ENCODE measurements around the gene ABHD4. TPM values are rescaled to one million over a fixed set of nuclear protein-coding genes. Genes with fewer than 3 reads are reported as not detected.

ABHD4 gene
- total RNA-seq, 2 donors from 2014 or later = 25.3 to 40.1 TPM

DNA sequence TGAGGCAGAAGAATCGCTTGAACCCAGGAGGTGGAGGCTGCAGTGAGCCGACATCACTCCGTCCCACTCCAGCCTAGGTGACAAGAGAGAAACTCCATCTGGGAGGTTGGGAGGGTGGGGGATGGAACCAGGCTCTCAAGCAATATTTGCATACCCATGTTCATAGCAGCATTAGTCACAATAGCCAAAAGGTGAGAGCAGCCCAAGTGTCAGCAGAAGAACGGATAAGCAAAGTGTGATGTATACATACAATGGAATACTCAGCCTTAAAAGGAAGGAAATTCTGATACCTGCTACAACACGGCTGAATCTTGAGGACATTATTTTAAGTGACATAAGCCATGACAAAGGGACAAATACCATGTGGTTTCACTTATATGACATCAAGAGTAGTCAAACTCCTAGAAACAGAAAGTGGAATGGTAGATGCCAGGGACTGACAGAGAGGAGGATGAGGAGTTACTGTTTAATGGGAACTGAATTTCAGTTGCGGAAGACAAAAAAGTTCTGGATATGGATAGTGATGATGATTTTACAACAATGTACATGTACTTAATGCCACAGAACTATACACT is 20.7 kb upstream of the ABHD4 start:
- H3K27me3 ChIP-seq (replicated peaks; ENCODE audit: insufficient read depth) = no peaks in the 10 kb centered on the region
- H3K4me3 ChIP-seq = no peak overlapping the region
- H3K36me3 ChIP-seq = no peaks in the 10 kb centered on the region
- H3K27ac ChIP-seq = no peak overlapping the region
- DNase-seq (ENCODE audit: low spot score) (no peak), ATAC-seq (ENCODE audit: insufficient number of reproducible peaks, low FRiP score, low read depth) (no peak)
- H3K9me3 ChIP-seq = no peaks in the 10 kb centered on the region
- H3K4me1 ChIP-seq (ENCODE audit: control insufficient read depth in 1 of 2, low read depth in 2 of 2) = peaks cover 0 to 18% of the 10 kb centered on the region in 2 donors
- TF ChIP-seq, protein P1, sequence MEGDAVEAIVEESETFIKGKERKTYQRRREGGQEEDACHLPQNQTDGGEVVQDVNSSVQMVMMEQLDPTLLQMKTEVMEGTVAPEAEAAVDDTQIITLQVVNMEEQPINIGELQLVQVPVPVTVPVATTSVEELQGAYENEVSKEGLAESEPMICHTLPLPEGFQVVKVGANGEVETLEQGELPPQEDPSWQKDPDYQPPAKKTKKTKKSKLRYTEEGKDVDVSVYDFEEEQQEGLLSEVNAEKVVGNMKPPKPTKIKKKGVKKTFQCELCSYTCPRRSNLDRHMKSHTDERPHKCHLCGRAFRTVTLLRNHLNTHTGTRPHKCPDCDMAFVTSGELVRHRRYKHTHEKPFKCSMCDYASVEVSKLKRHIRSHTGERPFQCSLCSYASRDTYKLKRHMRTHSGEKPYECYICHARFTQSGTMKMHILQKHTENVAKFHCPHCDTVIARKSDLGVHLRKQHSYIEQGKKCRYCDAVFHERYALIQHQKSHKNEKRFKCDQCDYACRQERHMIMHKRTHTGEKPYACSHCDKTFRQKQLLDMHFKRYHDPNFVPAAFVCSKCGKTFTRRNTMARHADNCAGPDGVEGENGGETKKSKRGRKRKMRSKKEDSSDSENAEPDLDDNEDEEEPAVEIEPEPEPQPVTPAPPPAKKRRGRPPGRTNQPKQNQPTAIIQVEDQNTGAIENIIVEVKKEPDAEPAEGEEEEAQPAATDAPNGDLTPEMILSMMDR (IDR thresholded peaks at IDR 0.05) = no peak

DNA sequence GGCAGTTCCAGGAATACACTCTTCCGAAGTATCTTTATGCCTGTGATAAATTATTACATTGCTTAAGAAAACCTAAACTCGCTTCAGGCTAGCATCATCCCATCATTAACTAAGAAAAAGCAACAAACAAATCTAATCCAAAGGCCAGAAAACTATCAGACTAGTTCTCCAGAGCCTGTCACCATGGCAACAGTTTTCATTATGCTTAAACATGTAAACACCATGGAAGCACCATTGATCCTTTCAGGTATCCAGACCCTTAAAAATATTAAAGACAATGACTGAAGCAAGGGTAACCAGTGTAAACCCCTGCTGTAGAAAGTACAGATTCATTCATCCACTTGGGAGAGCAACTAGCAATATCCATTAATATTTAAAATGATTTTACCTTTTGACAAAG is 18.9 kb upstream of the ABHD4 start:
- Histone ChIP-seq H3K4me3 (no peak overlapping the region), H3K9me3 (no peaks in the 10 kb centered on the region), H3K36me3 (no peaks in the 10 kb centered on the region), H3K27ac (no peak overlapping the region), H3K4me1 (ENCODE audit: control insufficient read depth in 1 of 2, low read depth in 2 of 2) (peaks cover under 1 to 25% of the 10 kb centered on the region in 2 donors), H3K27me3 (replicated peaks; ENCODE audit: insufficient read depth) (no peaks in the 10 kb centered on the region)
- ATAC-seq (ENCODE audit: insufficient number of reproducible peaks, low FRiP score, low read depth) (no peak), DNase-seq (ENCODE audit: low spot score) (no peak)
- TF ChIP-seq, protein P1 (IDR thresholded peaks at IDR 0.05) = no peak

DNA sequence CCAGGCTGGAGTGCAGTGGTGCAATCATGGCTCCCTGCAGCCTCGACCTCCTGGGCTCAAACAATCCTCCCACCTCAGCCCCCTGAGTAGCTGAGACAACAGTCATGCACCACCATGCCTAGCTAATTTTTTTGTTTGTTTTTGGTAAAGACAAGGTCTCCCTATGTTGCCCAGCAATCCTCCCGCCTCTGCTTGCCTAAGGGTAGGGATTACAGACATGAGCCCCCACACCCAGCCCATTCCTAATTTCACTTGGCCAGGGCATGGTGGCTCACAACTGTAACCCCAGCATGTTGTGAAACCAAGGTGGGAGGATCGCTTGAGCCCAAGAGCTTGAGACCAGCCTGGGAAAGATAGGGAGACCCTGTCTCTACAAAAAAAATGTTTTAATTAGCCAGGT is 18.2 kb upstream of the ABHD4 start:
- TF ChIP-seq, protein P1 (IDR thresholded peaks at IDR 0.05) = no peak
- Histone ChIP-seq H3K9me3 (no peaks in the 10 kb centered on the region), H3K4me1 (ENCODE audit: control insufficient read depth in 1 of 2, low read depth in 2 of 2) (peaks cover 7 to 31% of the 10 kb centered on the region in 2 donors), H3K27ac (no peak overlapping the region), H3K36me3 (no peaks in the 10 kb centered on the region), H3K4me3 (no peak overlapping the region), H3K27me3 (replicated peaks; ENCODE audit: insufficient read depth) (no peaks in the 10 kb centered on the region)
- DNase-seq (ENCODE audit: low spot score) (no peak), ATAC-seq (ENCODE audit: insufficient number of reproducible peaks, low FRiP score, low read depth) (no peak)

DNA sequence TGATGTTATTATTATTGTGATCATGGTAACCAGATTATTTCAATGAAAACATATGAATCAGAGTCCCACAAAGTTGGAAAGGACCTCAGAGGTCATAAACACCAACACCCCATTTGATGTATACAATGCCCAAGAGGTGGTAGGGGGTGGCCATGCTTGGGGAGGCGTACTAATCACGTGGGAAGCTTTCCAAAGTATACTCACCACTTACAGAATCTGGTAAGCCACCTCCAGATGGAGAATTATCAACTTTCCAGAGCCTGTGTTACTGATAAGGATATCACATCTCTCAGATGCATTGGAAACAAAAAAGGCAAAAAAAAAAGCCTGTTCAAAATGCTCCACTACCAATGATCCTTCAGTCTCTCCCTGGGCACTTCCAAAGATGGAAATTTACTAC is 17.5 kb upstream of the ABHD4 start:
- DNase-seq (ENCODE audit: low spot score) (no peak), ATAC-seq (ENCODE audit: insufficient number of reproducible peaks, low FRiP score, low read depth) (no peak)
- Histone ChIP-seq H3K4me1 (ENCODE audit: control insufficient read depth in 1 of 2, low read depth in 2 of 2) (peaks cover 13 to 37% of the 10 kb centered on the region in 2 donors), H3K9me3 (no peaks in the 10 kb centered on the region), H3K27ac (no peak overlapping the region), H3K27me3 (replicated peaks; ENCODE audit: insufficient read depth) (no peaks in the 10 kb centered on the region), H3K4me3 (no peak overlapping the region), H3K36me3 (no peaks in the 10 kb centered on the region)
- TF ChIP-seq, protein P1 (IDR thresholded peaks at IDR 0.05) = no peak

DNA sequence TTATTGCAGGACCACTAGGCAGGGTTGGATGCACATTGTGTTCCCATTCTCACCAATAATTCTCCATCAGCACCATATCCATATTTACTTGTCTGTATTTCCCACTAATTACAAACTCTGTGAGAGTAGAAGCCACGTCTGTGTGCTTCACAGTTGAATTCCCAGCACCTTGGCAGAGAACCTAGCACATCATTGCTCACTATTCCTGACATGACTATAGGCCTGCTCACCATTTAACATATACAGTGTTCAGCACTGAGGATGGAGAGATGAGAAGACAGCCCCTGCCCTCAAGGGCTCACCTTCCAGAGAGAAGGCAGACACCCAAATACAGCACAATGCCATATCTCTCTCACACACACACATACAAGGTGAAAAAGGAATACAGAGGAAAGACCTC is 14.1 kb upstream of the ABHD4 start:
- Histone ChIP-seq H3K4me3 (no peak overlapping the region), H3K36me3 (no peaks in the 10 kb centered on the region), H3K4me1 (ENCODE audit: control insufficient read depth in 1 of 2, low read depth in 2 of 2) (peaks cover 33 to 53% of the 10 kb centered on the region in 2 donors), H3K27me3 (replicated peaks; ENCODE audit: insufficient read depth) (no peaks in the 10 kb centered on the region), H3K9me3 (no peaks in the 10 kb centered on the region), H3K27ac (no peak overlapping the region)
- TF ChIP-seq, protein P1 (IDR thresholded peaks at IDR 0.05) = no peak
- ATAC-seq (ENCODE audit: insufficient number of reproducible peaks, low FRiP score, low read depth) = no peak
- DNase-seq (ENCODE audit: low spot score) = no peak
